ENCODE data around the gene CORT. TPM values are rescaled to one million over a fixed set of nuclear protein-coding genes. Genes with fewer than 3 reads are reported as not detected.

The CORT gene
- polyA plus RNA-seq, 1 donor from 2014 or later, result 0.81 TPM

- Histone ChIP-seq H3K9ac (ENCODE audit: low read length) (no peak overlapping the region), H3K9me3 (ENCODE audit: low read length) (no peaks in the 10 kb centered on the region), H3F3A (ENCODE audit: insufficient read depth, low read length, poor library complexity, severe bottlenecking) (no peaks in the 10 kb centered on the region), H3K79me2 (replicated peaks; ENCODE audit: insufficient read depth, low read length) (no peaks in the 10 kb centered on the region), H3K27ac (ENCODE audit: low read length) (no peak overlapping the region), H2AFZ (ENCODE audit: low read depth, low read length) (no peak overlapping the region), H3K36me3 (ENCODE audit: insufficient read depth, low read length) (no peaks in the 10 kb centered on the region), H4K20me1 (ENCODE audit: insufficient read depth) (no peaks in the 10 kb centered on the region), H3K9me2 (ENCODE audit: insufficient read depth, low read length) (no peaks in the 10 kb centered on the region), H3K27me3 (ENCODE audit: insufficient read depth, low read depth, low read length) (no peaks in the 10 kb centered on the region), H3K4me2 (ENCODE audit: low read length) (no peak overlapping the region), H3K4me3 (ENCODE audit: low read length) (no peak overlapping the region)
- TF ChIP-seq EP300 (conservative IDR thresholded peaks at IDR 0.05; ENCODE audit: poor library complexity, severe bottlenecking), result no peak
- TF ChIP-seq EZH2 (IDR thresholded peaks at IDR 0.05; ENCODE audit: borderline replicate concordance, insufficient read depth, low read length, poor library complexity, severe bottlenecking), result no peak
- TF ChIP-seq TAF1 (IDR thresholded peaks at IDR 0.05; ENCODE audit: low read depth), result no peak
- no peak for TF ChIP-seq MXI1 (conservative IDR thresholded peaks at IDR 0.05; ENCODE audit: poor library complexity, severe bottlenecking)
- no peak for TF ChIP-seq SMC3 (conservative IDR thresholded peaks at IDR 0.05; ENCODE audit: poor library complexity)
- TF ChIP-seq REST (IDR thresholded peaks at IDR 0.05; ENCODE audit: borderline replicate concordance), result no peak
- TF ChIP-seq RAD21 (conservative IDR thresholded peaks at IDR 0.05), result no peak
- TF ChIP-seq, protein P1, sequence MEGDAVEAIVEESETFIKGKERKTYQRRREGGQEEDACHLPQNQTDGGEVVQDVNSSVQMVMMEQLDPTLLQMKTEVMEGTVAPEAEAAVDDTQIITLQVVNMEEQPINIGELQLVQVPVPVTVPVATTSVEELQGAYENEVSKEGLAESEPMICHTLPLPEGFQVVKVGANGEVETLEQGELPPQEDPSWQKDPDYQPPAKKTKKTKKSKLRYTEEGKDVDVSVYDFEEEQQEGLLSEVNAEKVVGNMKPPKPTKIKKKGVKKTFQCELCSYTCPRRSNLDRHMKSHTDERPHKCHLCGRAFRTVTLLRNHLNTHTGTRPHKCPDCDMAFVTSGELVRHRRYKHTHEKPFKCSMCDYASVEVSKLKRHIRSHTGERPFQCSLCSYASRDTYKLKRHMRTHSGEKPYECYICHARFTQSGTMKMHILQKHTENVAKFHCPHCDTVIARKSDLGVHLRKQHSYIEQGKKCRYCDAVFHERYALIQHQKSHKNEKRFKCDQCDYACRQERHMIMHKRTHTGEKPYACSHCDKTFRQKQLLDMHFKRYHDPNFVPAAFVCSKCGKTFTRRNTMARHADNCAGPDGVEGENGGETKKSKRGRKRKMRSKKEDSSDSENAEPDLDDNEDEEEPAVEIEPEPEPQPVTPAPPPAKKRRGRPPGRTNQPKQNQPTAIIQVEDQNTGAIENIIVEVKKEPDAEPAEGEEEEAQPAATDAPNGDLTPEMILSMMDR (IDR thresholded peaks at IDR 0.05; ENCODE audit: poor library complexity, severe bottlenecking), result no peak
- no peak for TF ChIP-seq POLR2AphosphoS5 (IDR thresholded peaks at IDR 0.05)
These were observed 454 bp downstream of the CORT start for GRCh38 chr1:10450156-10450814.

GRCh38 chr1:10450836-10451235 is 1.0 kb downstream of the CORT start:
- no peaks in the 10 kb centered on the region for H3F3A ChIP-seq (ENCODE audit: insufficient read depth, low read length, poor library complexity, severe bottlenecking)
- H3K9me3 ChIP-seq (ENCODE audit: low read length), result no peaks in the 10 kb centered on the region
- no peaks in the 10 kb centered on the region for H4K20me1 ChIP-seq (ENCODE audit: insufficient read depth)
- no peaks in the 10 kb centered on the region for H3K36me3 ChIP-seq (ENCODE audit: insufficient read depth, low read length)
- no peaks in the 10 kb centered on the region for H3K27me3 ChIP-seq (ENCODE audit: insufficient read depth, low read depth, low read length)
- H3K9me2 ChIP-seq (ENCODE audit: insufficient read depth, low read length), result no peaks in the 10 kb centered on the region
- TF ChIP-seq RAD21 (conservative IDR thresholded peaks at IDR 0.05) (no peak), REST (IDR thresholded peaks at IDR 0.05; ENCODE audit: borderline replicate concordance) (no peak), EP300 (conservative IDR thresholded peaks at IDR 0.05; ENCODE audit: poor library complexity, severe bottlenecking) (no peak)
- H3K4me2 ChIP-seq (ENCODE audit: low read length), result no peak overlapping the region
- no peak overlapping the region for H3K9ac ChIP-seq (ENCODE audit: low read length)
- H3K79me2 ChIP-seq (replicated peaks; ENCODE audit: insufficient read depth, low read length), result no peaks in the 10 kb centered on the region
- no peak overlapping the region for H3K27ac ChIP-seq (ENCODE audit: low read length)
- no peak overlapping the region for H3K4me3 ChIP-seq (ENCODE audit: low read length)
- H2AFZ ChIP-seq (ENCODE audit: low read depth, low read length), result no peak overlapping the region

All from neural cell (in vitro differentiated cells).